Mesendoderm (in vitro differentiated cells): ENCODE measurements around the gene BRPF1.

Experiments used
- DNase-seq: peaks from one replicate; pipeline ENCODE4 v3.0.0; 2013
- H2AK5ac ChIP-seq: 2 replicates; pipeline ENCODE4 v1.6.1; 2013; ENCODE audit warnings: low read length, inconsistent platforms
- H2BK120ac ChIP-seq: 2 replicates; pipeline ENCODE4 v1.6.1; 2013; ENCODE audit warnings: low read depth, mild to moderate bottlenecking, low read length, moderate library complexity, mixed read lengths
- H2BK15ac ChIP-seq: replicated peaks from 2 replicates; pipeline ENCODE4 v1.6.1; 2013; ENCODE audit warnings: low read depth, mild to moderate bottlenecking, moderate library complexity
- H2BK5ac ChIP-seq: 2 replicates; pipeline ENCODE4 v1.6.1; 2013; ENCODE audit warnings: low read length, inconsistent platforms
- H3K18ac ChIP-seq: 2 replicates; pipeline ENCODE4 v1.6.1; 2013; ENCODE audit warnings: mild to moderate bottlenecking, low read length, mixed read lengths
- H3K23ac ChIP-seq: one replicate; pipeline ENCODE4 v1.6.1; 2013; ENCODE audit warnings: low read length
- H3K27ac ChIP-seq: 2 replicates; pipeline ENCODE4 v1.5.1; 2013; ENCODE audit warnings: low read depth, mild to moderate bottlenecking, inconsistent platforms, low read length, moderate library complexity
- H3K27me3 ChIP-seq: 2 replicates; pipeline ENCODE4 v1.6.1; 2013; ENCODE audit warnings: low read length, control low read depth, mild to moderate bottlenecking, inconsistent platforms; ENCODE audit not compliant: insufficient read depth, poor library complexity
- H3K36me3 ChIP-seq: 2 replicates; pipeline ENCODE4 v1.6.1; 2013; ENCODE audit warnings: low read length, inconsistent platforms; ENCODE audit not compliant: control insufficient read depth, insufficient read depth
- H3K4ac ChIP-seq: one replicate; pipeline ENCODE4 v1.6.1; 2013; ENCODE audit warnings: low read depth, mild to moderate bottlenecking, low read length, moderate library complexity
- H3K4me1 ChIP-seq: 2 replicates; pipeline ENCODE4 v1.6.1; 2013; ENCODE audit warnings: low read depth, low read length, inconsistent platforms; ENCODE audit not compliant: control insufficient read depth
- H3K4me2 ChIP-seq: 2 replicates; pipeline ENCODE4 v1.6.1; 2013; ENCODE audit warnings: low read length
- H3K4me3 ChIP-seq: 2 replicates; pipeline ENCODE4 v1.5.1; 2013; ENCODE audit warnings: mild to moderate bottlenecking, low read length
- H3K56ac ChIP-seq: one replicate; pipeline ENCODE4 v1.6.1; 2013; ENCODE audit warnings: low read length
- H3K79me1 ChIP-seq: 2 replicates; pipeline ENCODE4 v1.6.1; 2013; ENCODE audit warnings: low read length, inconsistent platforms
- H3K79me2 ChIP-seq: 2 replicates; pipeline ENCODE4 v1.6.1; 2013; ENCODE audit warnings: mild to moderate bottlenecking, low read length; ENCODE audit not compliant: control insufficient read depth, insufficient read depth
- H3K9ac ChIP-seq: 2 replicates; pipeline ENCODE4 v1.6.1; 2013; ENCODE audit warnings: low read length, inconsistent platforms
- H4K5ac ChIP-seq: one replicate; pipeline ENCODE4 v1.6.1; 2013; ENCODE audit warnings: low read length
- H4K8ac ChIP-seq: one replicate; pipeline ENCODE4 v1.6.1; 2013; ENCODE audit warnings: low read depth, mild to moderate bottlenecking, control low read depth, low read length, moderate library complexity
- WGBS: extraction: QIAGEN DNeasy Blood & Tissue Kit; methylation state at CpG from one replicate; pipeline ENCODE4 v1.1.7; 2013; ENCODE audit warnings: low lambda C conversion rate, missing lambda C conversion rate; ENCODE audit not compliant: insufficient coverage; ENCODE audit errors: extremely low coverage; 5-methylcytosine and 5-hydroxymethylcytosine counted together

Gene BRPF1

GRCh38 chr3:9691636-9692035 is 39.9 kb upstream of the BRPF1 start:
- Histone ChIP-seq H3K4me1 (no peaks in the 10 kb centered on the region), H3K4ac (no peak overlapping the region), H3K79me2 (no peaks in the 10 kb centered on the region), H2BK120ac (no peak overlapping the region), H3K27me3 (no peaks in the 10 kb centered on the region), H3K9ac (no peak overlapping the region), H3K36me3 (peaks cover 1% of the 10 kb centered on the region), H3K79me1 (no peaks in the 10 kb centered on the region), H3K56ac (no peak overlapping the region), H3K4me2 (no peak overlapping the region), H3K27ac (no peak overlapping the region), H3K18ac (no peak overlapping the region), H2BK5ac (no peak overlapping the region), H3K4me3 (no peak overlapping the region), H3K23ac (no peak overlapping the region), H4K8ac (no peak overlapping the region), H2BK15ac (no peak overlapping the region), H4K5ac (no peak overlapping the region), H2AK5ac (no peak overlapping the region)
- no peak for DNase-seq
- no CpG with 5 or more reads among the region's 2 CpGs for WGBS

GRCh38 chr3:9692416-9692815 is 39.1 kb upstream of the BRPF1 start:
- Histone ChIP-seq H3K9ac (no peak overlapping the region), H2AK5ac (no peak overlapping the region), H3K79me1 (no peaks in the 10 kb centered on the region), H3K36me3 (peaks cover 1% of the 10 kb centered on the region), H3K4ac (no peak overlapping the region), H4K5ac (no peak overlapping the region), H3K27me3 (no peaks in the 10 kb centered on the region), H3K27ac (no peak overlapping the region), H3K4me2 (no peak overlapping the region), H3K23ac (no peak overlapping the region), H2BK5ac (no peak overlapping the region), H4K8ac (no peak overlapping the region), H3K18ac (no peak overlapping the region), H3K4me1 (no peaks in the 10 kb centered on the region), H2BK15ac (no peak overlapping the region), H3K4me3 (no peak overlapping the region), H2BK120ac (no peak overlapping the region), H3K79me2 (no peaks in the 10 kb centered on the region), H3K56ac (no peak overlapping the region)
- DNase-seq: no peak
- WGBS: no CpG with 5 or more reads among the region's 5 CpGs

- Histone ChIP-seq H4K5ac (no peak overlapping the region), H2BK120ac (no peak overlapping the region), H2AK5ac (no peak overlapping the region), H3K4me1 (no peaks in the 10 kb centered on the region), H2BK15ac (no peak overlapping the region), H3K4ac (no peak overlapping the region), H3K23ac (no peak overlapping the region), H3K79me1 (no peaks in the 10 kb centered on the region), H3K4me3 (no peak overlapping the region), H3K18ac (no peak overlapping the region), H3K36me3 (no peaks in the 10 kb centered on the region), H4K8ac (no peak overlapping the region), H3K4me2 (no peak overlapping the region), H3K9ac (no peak overlapping the region), H3K27ac (no peak overlapping the region), H3K27me3 (no peaks in the 10 kb centered on the region), H3K79me2 (no peaks in the 10 kb centered on the region), H3K56ac (no peak overlapping the region), H2BK5ac (no peak overlapping the region)
- DNase-seq: no peak
- WGBS: no CpG with 5 or more reads among the region's 4 CpGs
Measured at GRCh38 chr3:9695345-9695744, 36.2 kb upstream of the BRPF1 start.

DNA sequence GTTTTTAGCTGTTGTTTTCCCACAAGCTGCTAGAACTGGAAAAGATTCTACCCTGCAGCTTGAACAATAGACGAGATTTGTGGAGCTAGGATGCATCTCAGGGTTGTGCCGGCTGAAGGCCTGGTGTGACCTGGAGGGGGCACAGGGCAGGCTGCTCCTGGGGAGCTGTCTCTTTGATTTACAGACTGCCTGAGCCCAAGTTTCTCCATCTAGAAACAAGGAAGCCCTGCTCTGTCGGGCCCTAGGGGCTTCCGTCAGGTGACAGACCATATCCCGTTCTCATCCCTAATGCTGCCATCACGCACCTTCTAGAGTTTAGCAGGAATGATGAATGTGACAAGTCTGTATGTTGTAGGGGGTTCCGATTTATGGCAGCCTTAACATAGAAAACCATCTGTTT is 35.8 kb upstream of the BRPF1 start:
- Histone ChIP-seq H3K79me1 (no peaks in the 10 kb centered on the region), H3K4me1 (no peaks in the 10 kb centered on the region), H2BK15ac (no peak overlapping the region), H3K9ac (no peak overlapping the region), H3K79me2 (no peaks in the 10 kb centered on the region), H3K27me3 (no peaks in the 10 kb centered on the region), H2AK5ac (no peak overlapping the region), H4K5ac (no peak overlapping the region), H2BK120ac (no peak overlapping the region), H3K23ac (no peak overlapping the region), H3K27ac (no peak overlapping the region), H3K36me3 (no peaks in the 10 kb centered on the region), H3K4ac (no peak overlapping the region), H3K4me2 (no peak overlapping the region), H3K18ac (no peak overlapping the region), H3K56ac (no peak overlapping the region), H4K8ac (no peak overlapping the region), H2BK5ac (no peak overlapping the region), H3K4me3 (no peak overlapping the region)
- no CpG with 5 or more reads among the region's 7 CpGs for WGBS
- no peak for DNase-seq

- Histone ChIP-seq H2BK120ac (no peak overlapping the region), H3K4me3 (no peak overlapping the region), H3K9ac (no peak overlapping the region), H3K56ac (no peak overlapping the region), H3K4me1 (no peaks in the 10 kb centered on the region), H3K79me1 (no peaks in the 10 kb centered on the region), H2BK15ac (no peak overlapping the region), H4K8ac (no peak overlapping the region), H3K23ac (no peak overlapping the region), H4K5ac (no peak overlapping the region), H3K18ac (no peak overlapping the region), H2BK5ac (no peak overlapping the region), H3K4me2 (no peak overlapping the region), H2AK5ac (no peak overlapping the region), H3K4ac (no peak overlapping the region), H3K27ac (no peak overlapping the region), H3K79me2 (no peaks in the 10 kb centered on the region), H3K27me3 (no peaks in the 10 kb centered on the region), H3K36me3 (no peaks in the 10 kb centered on the region)
- DNase-seq: no peak
- no CpG with 5 or more reads among the region's 5 CpGs for WGBS
Measured at GRCh38 chr3:9696480-9697220, 34.9 kb upstream of the BRPF1 start.

DNA sequence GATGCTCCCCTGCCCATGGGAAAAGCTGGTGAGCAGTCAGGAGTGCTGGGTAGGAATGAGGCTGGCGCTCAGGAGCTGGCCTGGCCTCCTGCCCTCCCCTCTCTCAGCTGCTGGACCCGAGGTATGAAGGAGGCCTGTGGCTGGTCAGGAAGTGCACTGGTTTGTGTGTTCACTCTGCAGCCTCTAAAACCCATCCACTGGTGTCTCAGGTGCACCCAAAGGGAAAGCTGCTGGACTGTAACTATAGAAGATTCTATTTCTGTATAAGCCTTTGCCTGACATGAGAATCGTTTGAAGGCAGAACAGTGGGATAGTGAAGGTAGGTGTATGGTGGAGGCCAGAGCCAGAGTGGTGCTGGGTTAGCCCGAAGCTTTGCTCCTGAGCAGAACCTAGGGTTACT is 33.6 kb upstream of the BRPF1 start:
- no peak overlapping the region for H2AK5ac ChIP-seq
- H3K79me1 ChIP-seq: no peaks in the 10 kb centered on the region
- H3K4me2 ChIP-seq: no peak overlapping the region
- H2BK5ac ChIP-seq: no peak overlapping the region
- no peak overlapping the region for H2BK120ac ChIP-seq
- no peak overlapping the region for H3K4ac ChIP-seq
- H4K8ac ChIP-seq: no peak overlapping the region
- no peak overlapping the region for H4K5ac ChIP-seq
- H3K4me1 ChIP-seq: no peaks in the 10 kb centered on the region
- no peak overlapping the region for H3K4me3 ChIP-seq
- no peak overlapping the region for H3K27ac ChIP-seq
- H3K56ac ChIP-seq: no peak overlapping the region
- H3K9ac ChIP-seq: no peak overlapping the region
- H3K27me3 ChIP-seq: no peaks in the 10 kb centered on the region
- no peaks in the 10 kb centered on the region for H3K36me3 ChIP-seq
- no peak overlapping the region for H3K23ac ChIP-seq
- no peaks in the 10 kb centered on the region for H3K79me2 ChIP-seq
- H3K18ac ChIP-seq: no peak overlapping the region
- no peak overlapping the region for H2BK15ac ChIP-seq
- no peak for DNase-seq
- no CpG with 5 or more reads among the region's 4 CpGs for WGBS
